Choroid plexus epithelial cell (primary cell): ENCODE data around the gene PAEP.

ENCODE experiments used
- DNase-seq: peaks from one replicate; pipeline ENCODE4 v3.0.0-alpha.2; 2010; ENCODE audit warnings: low read depth
- H3K4me3 ChIP-seq: 2 replicates; pipeline ENCODE4 v1.5.1; 2011; ENCODE audit warnings: low read depth, mild to moderate bottlenecking, control low read depth, low read length, moderate library complexity
- CTCF ChIP-seq: conservative IDR thresholded peaks from 2 replicates; pipeline ENCODE4 v1.5.1; 2011; ENCODE audit warnings: low read depth, mild to moderate bottlenecking, control low read depth, inconsistent platforms, low read length, moderate library complexity

Gene PAEP

GRCh38 chr9:135588886-135589595, 27.5 kb downstream of the PAEP start:
- DNase-seq, result no peak
- no peak for TF ChIP-seq CTCF
- H3K4me3 ChIP-seq, result no peak overlapping the region

- H3K4me3 ChIP-seq, result no peak overlapping the region
- no peak for DNase-seq
- no peak for TF ChIP-seq CTCF
Measured at GRCh38 chr9:135589596-135590485, 28.3 kb downstream of the PAEP start.

DNA sequence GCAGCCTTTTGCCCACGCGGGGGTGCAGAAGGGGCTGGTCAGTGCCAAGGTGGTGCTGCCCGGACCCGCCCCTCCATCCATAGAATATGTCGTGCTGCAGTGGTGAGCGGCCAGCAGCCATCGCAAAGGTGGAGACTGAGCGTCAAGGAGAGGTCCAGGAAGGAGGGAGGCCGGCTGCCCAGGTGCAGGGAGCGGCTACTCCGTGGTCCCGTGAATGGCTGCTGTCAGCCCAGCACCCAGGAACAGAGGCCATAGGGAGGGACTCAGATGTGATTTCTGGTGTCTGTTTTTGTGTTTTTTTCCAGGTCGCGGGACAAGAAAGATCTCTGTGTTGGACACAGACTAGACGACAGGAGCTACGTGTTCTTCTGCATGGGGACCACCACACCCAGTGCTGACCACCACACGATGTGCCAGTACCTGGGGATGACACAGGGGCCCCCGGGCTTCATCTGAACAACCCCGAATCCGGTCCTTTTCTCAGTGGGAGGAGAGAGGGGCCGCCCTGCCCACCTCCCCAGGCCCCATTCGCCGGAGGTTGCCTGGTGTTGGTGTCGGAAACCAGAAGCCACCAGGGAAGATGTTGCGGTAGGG, 29.0 kb downstream of the PAEP start:
- H3K4me3 ChIP-seq, result no peak overlapping the region
- no peak for TF ChIP-seq CTCF
- no peak for DNase-seq

GRCh38 chr9:135591506-135592330, 30.2 kb downstream of the PAEP start:
- TF ChIP-seq CTCF, result no peak
- H3K4me3 ChIP-seq, result no peak overlapping the region
- DNase-seq, result no peak

DNA sequence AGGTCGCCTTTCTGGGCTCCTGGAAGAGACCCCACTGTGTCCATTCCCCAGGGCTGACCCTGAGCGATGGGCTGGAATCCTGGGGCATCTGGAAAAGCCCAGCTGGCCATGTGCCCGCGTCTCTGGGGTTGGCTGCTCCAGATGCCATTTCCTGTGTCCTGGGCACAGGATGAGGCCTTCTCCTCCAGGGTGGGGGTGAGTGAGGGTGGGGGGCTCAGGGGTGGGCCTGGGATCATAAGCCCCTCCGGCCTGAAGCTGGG, 30.7 kb downstream of the PAEP start:
- no peak for DNase-seq
- no peak overlapping the region for H3K4me3 ChIP-seq
- no peak for TF ChIP-seq CTCF

- no peak for DNase-seq
- no peak for TF ChIP-seq CTCF
- H3K4me3 ChIP-seq, result no peak overlapping the region
Measured at GRCh38 chr9:135592625-135593024, 31.1 kb downstream of the PAEP start.
